Measurements from ENCODE around the gene SCARF2.

DNA sequence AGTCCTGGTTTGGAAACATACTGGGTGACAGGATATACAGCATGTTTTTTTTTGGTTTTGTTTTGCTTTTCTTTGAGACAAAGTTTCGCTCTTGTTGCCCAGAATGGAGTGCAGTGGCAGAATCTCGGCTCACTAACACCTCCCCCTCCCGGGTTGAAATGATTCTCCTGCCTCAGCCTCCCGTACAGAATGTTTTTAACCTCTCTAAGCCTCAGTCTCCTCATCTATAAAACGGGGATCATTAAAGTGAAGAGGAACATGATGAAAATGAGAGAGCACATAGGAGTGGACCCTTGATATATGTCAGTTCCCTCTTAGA lies 28.1 kb upstream of the SCARF2 start:
- TF ChIP-seq EZH2 (IDR thresholded peaks at IDR 0.05; ENCODE audit: low read length, missing control alignments) (no peak), CTCF (conservative IDR thresholded peaks at IDR 0.05 in 1 of 2, IDR thresholded peaks at IDR 0.05 in 1 of 2; ENCODE audit: low read depth in 1 of 2, low read length in 2 of 2) (no peak)
